GM21723 (cell line): ENCODE data around the gene DMBT1.

ENCODE experiments used
- ATAC-seq: cut with Tn5 transposase; IDR thresholded peaks from one replicate; pipeline ENCODE4 v1.9.1; 2021; ENCODE audit warnings: mild to moderate bottlenecking, moderate library complexity; ENCODE audit not compliant: unreplicated experiment

The DMBT1 gene

GRCh38 chr10:122548407-122549085, 12.0 kb upstream of the DMBT1 start:
- ATAC-seq = no peak

- no peak for ATAC-seq
Measured at GRCh38 chr10:122549636-122550035, 10.9 kb upstream of the DMBT1 start.

- no peak for ATAC-seq
Measured at GRCh38 chr10:122550427-122550826, 10.1 kb upstream of the DMBT1 start.

GRCh38 chr10:122550983-122551382, 9.6 kb upstream of the DMBT1 start:
- ATAC-seq = no peak

- ATAC-seq = no peak
Measured at GRCh38 chr10:122551450-122551849, 9.1 kb upstream of the DMBT1 start.

- no peak for ATAC-seq
Measured at GRCh38 chr10:122553341-122553740, 7.2 kb upstream of the DMBT1 start.

- no peak for ATAC-seq
Measured at GRCh38 chr10:122554131-122555036, 6.2 kb upstream of the DMBT1 start.

- ATAC-seq = no peak
Measured at GRCh38 chr10:122555442-122555841, 5.1 kb upstream of the DMBT1 start.

GRCh38 chr10:122557516-122557915, 3.0 kb upstream of the DMBT1 start:
- no peak for ATAC-seq

- no peak for ATAC-seq
Measured at GRCh38 chr10:122558452-122558851, 2.1 kb upstream of the DMBT1 start.

GRCh38 chr10:122559228-122559627, 1.3 kb upstream of the DMBT1 start:
- no peak for ATAC-seq

- ATAC-seq = no peak
Measured at GRCh38 chr10:122561212-122561611, 658 bp downstream of the DMBT1 start.

- ATAC-seq = no peak
Measured at GRCh38 chr10:122561792-122562191, 1.2 kb downstream of the DMBT1 start.

GRCh38 chr10:122564980-122565379, 4.4 kb downstream of the DMBT1 start:
- no peak for ATAC-seq

GRCh38 chr10:122565766-122566206, 5.2 kb downstream of the DMBT1 start:
- ATAC-seq = no peak

GRCh38 chr10:122566632-122567031, 6.1 kb downstream of the DMBT1 start:
- ATAC-seq = no peak

- no peak for ATAC-seq
Measured at GRCh38 chr10:122567056-122567660, 6.6 kb downstream of the DMBT1 start.

GRCh38 chr10:122568551-122568950, 8.0 kb downstream of the DMBT1 start:
- no peak for ATAC-seq

GRCh38 chr10:122570920-122571319, 10.4 kb downstream of the DMBT1 start:
- ATAC-seq = no peak

- no peak for ATAC-seq
Measured at GRCh38 chr10:122571892-122572291, 11.3 kb downstream of the DMBT1 start.

- ATAC-seq = no peak
Measured at GRCh38 chr10:122575776-122576175, 15.2 kb downstream of the DMBT1 start.

- ATAC-seq = no peak
Measured at GRCh38 chr10:122576291-122576690, 15.7 kb downstream of the DMBT1 start.
